Gastroesophageal sphincter (tissue), 4 donors: ENCODE data around the gene CCDC83. TPM values are rescaled to one million over a fixed set of nuclear protein-coding genes. Genes with fewer than 3 reads are reported as not detected.

ENCODE experiments used
- ATAC-seq: fragments of 150-250 bp; one replicate; pipeline ENCODE4 v1.9.1; 2016; ENCODE audit warnings: mild to moderate bottlenecking, moderate library complexity
- H3K27ac ChIP-seq, 4 donors: fragments of 200-600 bp; sonication (generic) in 3 of 4; 1 replicate in 3 of 4; 2 replicates in 1 of 4; pipeline ENCODE4 v1.5.1; 2016 to 2019
- H3K27me3 ChIP-seq: fragments of 200-600 bp; sonication (generic); one replicate; pipeline ENCODE4 v1.5.1; 2019
- H3K36me3 ChIP-seq, 2 donors: fragments of 200-600 bp; sonication (generic); one replicate each; pipeline ENCODE4 v1.5.1; 2019; ENCODE audit warnings: control low read depth in 1 of 2
- H3K4me1 ChIP-seq, 3 donors: fragments of 200-600 bp; sonication (generic); 1 replicate in 2 of 3; 2 replicates in 1 of 3; pipeline ENCODE4 v1.5.1; 2016 to 2019; ENCODE audit warnings: control low read depth in 2 of 3
- H3K4me3 ChIP-seq, 2 donors: fragments of 200-600 bp; sonication (generic); one replicate each; pipeline ENCODE4 v1.5.1; 2019; ENCODE audit warnings: mild to moderate bottlenecking in 1 of 2, moderate library complexity in 1 of 2
- H3K9me3 ChIP-seq, 3 donors: fragments of 200-600 bp; sonication (generic); one replicate each; pipeline ENCODE4 v1.5.1; 2017 to 2019; ENCODE audit warnings: control low read depth in 2 of 3
- CTCF ChIP-seq, 4 experiments: fragments of 200-600 bp in 2 of 4; fragments of 450-650 bp in 2 of 4; sonication (generic) in 1 of 4; IDR thresholded peaks; one replicate each; pipeline ENCODE4 v1.5.1; 2017 to 2019; ENCODE audit warnings: antibody characterized with exemption in 4 of 4, mild to moderate bottlenecking in 2 of 4, moderate library complexity in 2 of 4
- EP300 ChIP-seq: sonication (generic); formaldehyde crosslinking; IDR thresholded peaks from one replicate; pipeline ENCODE4 v1.6.1; 2017; ENCODE audit warnings: antibody characterized with exemption, mild to moderate bottlenecking
- POLR2A ChIP-seq, 2 donors: fragments of 450-650 bp; IDR thresholded peaks; one replicate each; pipeline ENCODE4 v1.6.1; 2017; ENCODE audit warnings: antibody characterized with exemption in 2 of 2, mild to moderate bottlenecking in 2 of 2, moderate library complexity in 1 of 2
- POLR2AphosphoS5 ChIP-seq: sonication (generic); formaldehyde crosslinking; IDR thresholded peaks from one replicate; pipeline ENCODE4 v1.6.1; 2017; ENCODE audit warnings: antibody characterized with exemption
- WGBS, 2 donors: methylation state at CpG; one replicate each; pipeline ENCODE4 v1.1.5; 2018; ENCODE audit warnings: low coverage in 1 of 2; 5-methylcytosine and 5-hydroxymethylcytosine counted together
- total RNA-seq, 4 donors: library from RNA; depleted of rRNA; stranded (reverse); fragments of >200 nt; gene quantifications; one replicate each; pipeline ENCODE4 v1.1.0, GENCODE V29; 2016

The CCDC83 gene
- total RNA-seq: not detected

- peak within 1 kb of the TSS; percentile 29 to 86 (median 74) for H3K27ac ChIP-seq
- H3K9me3 ChIP-seq: no peaks in the 10 kb centered on the region
- no peak for ATAC-seq
- H3K36me3 ChIP-seq: no peaks in the 10 kb centered on the region
- TF ChIP-seq EP300 (no peak), CTCF (IDR thresholded peaks at IDR 0.05) (no peak), POLR2A (IDR thresholded peaks at IDR 0.05) (no peak), POLR2AphosphoS5 (no peak)
- WGBS, 2 donors: 33 to 87% methylated on average over 2 to 3 of the region's 13 CpGs
- no peaks in the 10 kb centered on the region for H3K27me3 ChIP-seq
- H3K4me1 ChIP-seq: peaks cover 0 to 17% (median 0%) of the 10 kb centered on the region in 3 donors
- peak within 1 kb of the TSS; percentile 52 to 71 for H3K4me3 ChIP-seq
Measured at GRCh38 chr11:85855341-85855656, at the start of gene CCDC83. Gene CCDC83 (plus strand): TSS chr11:85855383. CDS start chr11:85865124, 9,741 bp downstream.

- H3K9me3 ChIP-seq: no peaks in the 10 kb centered on the region
- H3K4me3 ChIP-seq: no peak overlapping the region
- peaks cover 0 to 6% (median 4%) of the 10 kb centered on the region in 3 donors for H3K4me1 ChIP-seq
- H3K27ac ChIP-seq: no peak overlapping the region
- no peak for ATAC-seq
- H3K36me3 ChIP-seq: no peaks in the 10 kb centered on the region
- TF ChIP-seq CTCF (IDR thresholded peaks at IDR 0.05) (no peak), EP300 (no peak), POLR2AphosphoS5 (no peak), POLR2A (IDR thresholded peaks at IDR 0.05) (no peak)
- H3K27me3 ChIP-seq: no peaks in the 10 kb centered on the region
- 50% methylated on average over 1 of the region's 1 CpG; no CpG with 5 or more reads in 1 of the 2 donors for WGBS, 2 donors
Measured at GRCh38 chr11:85805387-85805786, 49.8 kb upstream of the CCDC83 start.

- no peak overlapping the region for H3K27ac ChIP-seq
- TF ChIP-seq POLR2A (IDR thresholded peaks at IDR 0.05) (no peak), POLR2AphosphoS5 (no peak), EP300 (no peak), CTCF (IDR thresholded peaks at IDR 0.05) (no peak)
- H3K9me3 ChIP-seq: no peaks in the 10 kb centered on the region
- no peaks in the 10 kb centered on the region for H3K36me3 ChIP-seq
- no peak overlapping the region for H3K4me3 ChIP-seq
- peaks cover 0 to 9% (median 5%) of the 10 kb centered on the region in 3 donors for H3K4me1 ChIP-seq
- no peak for ATAC-seq
- H3K27me3 ChIP-seq: no peaks in the 10 kb centered on the region
Measured at GRCh38 chr11:85806016-85806415, 49.2 kb upstream of the CCDC83 start.

- ATAC-seq: no peak
- H3K27ac ChIP-seq: no peak overlapping the region
- TF ChIP-seq EP300 (no peak), POLR2A (IDR thresholded peaks at IDR 0.05) (no peak), POLR2AphosphoS5 (no peak), CTCF (IDR thresholded peaks at IDR 0.05) (no peak)
- H3K9me3 ChIP-seq: no peaks in the 10 kb centered on the region
- WGBS, 2 donors: 80% methylated on average over 1 of the region's 2 CpGs; no CpG with 5 or more reads in 1 of the 2 donors
- H3K4me1 ChIP-seq: peaks cover 0 to 17% (median 5%) of the 10 kb centered on the region in 3 donors
- no peaks in the 10 kb centered on the region for H3K27me3 ChIP-seq
- H3K4me3 ChIP-seq: no peak overlapping the region
- no peaks in the 10 kb centered on the region for H3K36me3 ChIP-seq
Measured at GRCh38 chr11:85806876-85807275, 48.3 kb upstream of the CCDC83 start.

GRCh38 chr11:85809191-85809590 lies 46.0 kb upstream of the CCDC83 start:
- Histone ChIP-seq H3K36me3 (no peaks in the 10 kb centered on the region), H3K4me1 (peaks cover 0 to 17% (median 5%) of the 10 kb centered on the region in 3 donors), H3K27me3 (no peaks in the 10 kb centered on the region), H3K27ac (no peak overlapping the region), H3K4me3 (no peak overlapping the region), H3K9me3 (no peaks in the 10 kb centered on the region)
- no peak for ATAC-seq
- TF ChIP-seq POLR2A (IDR thresholded peaks at IDR 0.05) (no peak), POLR2AphosphoS5 (no peak), CTCF (IDR thresholded peaks at IDR 0.05) (no peak), EP300 (no peak)
- WGBS, 2 donors: 72 to 77% methylated on average over 3 of the region's 4 CpGs
